Lower leg skin (tissue), 3 donors: Measurements from ENCODE around the gene PPA2.

Experiments
- CTCF ChIP-seq, 3 donors: fragments of 450-650 bp; IDR thresholded peaks; one replicate each; pipeline ENCODE4 v1.5.1; 2016; ENCODE audit warnings: antibody characterized with exemption in 3 of 3, mild to moderate bottlenecking in 3 of 3, moderate library complexity in 2 of 3
- POLR2A ChIP-seq, 2 donors: fragments of 450-650 bp; IDR thresholded peaks; one replicate each; pipeline ENCODE4 v1.6.1; 2016 to 2017; ENCODE audit warnings: antibody characterized with exemption in 2 of 2, mild to moderate bottlenecking in 1 of 2, moderate library complexity in 1 of 2

GRCh38 chr4:105327956-105328355 lies 145.9 kb downstream of the PPA2 start:
- TF ChIP-seq CTCF (IDR thresholded peaks at IDR 0.05) (no peak), POLR2A (IDR thresholded peaks at IDR 0.05) (no peak)
